Measurements from ENCODE around the gene HOXA9. TPM values are rescaled to one million over a fixed set of nuclear protein-coding genes. Genes with fewer than 3 reads are reported as not detected.

HOXA9 gene
- total and polyA plus RNA-seq, 3 donors from 2014 or later = 0.25 to 1.0 (median 0.39) TPM

DNA sequence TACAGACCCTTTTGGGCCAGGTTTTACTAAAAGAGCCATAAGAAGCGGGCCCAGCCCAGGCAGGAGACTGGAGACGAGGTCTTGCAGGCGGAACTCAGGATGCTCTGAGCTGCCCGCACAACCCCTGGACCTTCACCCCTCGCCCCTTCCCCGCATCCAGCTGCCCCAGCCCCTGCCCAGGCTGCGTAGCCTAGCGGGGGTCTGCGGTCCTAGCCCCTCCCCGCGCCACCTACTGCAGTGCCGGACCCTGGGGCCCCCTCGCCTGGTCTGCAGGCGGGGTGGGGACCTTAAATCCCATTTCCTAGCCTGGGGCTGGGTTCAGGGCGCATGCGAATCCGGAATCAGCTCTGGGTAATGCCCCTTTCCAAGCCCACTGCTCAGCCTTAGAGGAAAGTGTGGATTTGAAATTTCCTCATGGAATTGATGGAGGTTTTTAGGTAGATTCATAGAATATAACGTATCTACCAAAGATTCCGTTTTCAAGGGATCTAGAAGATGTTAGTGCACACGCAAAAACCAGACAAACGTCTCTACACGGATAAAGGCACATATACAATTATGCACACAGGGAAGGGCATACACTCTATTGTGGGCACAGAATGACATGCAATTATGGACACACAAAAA is 12.4 kb downstream of the HOXA9 start:
- Histone ChIP-seq H3K36me3 (ENCODE audit: low read depth, missing control alignments) (no peaks in the 10 kb centered on the region), H3K9me3 (no peaks in the 10 kb centered on the region), H3K27me3 (peaks cover 14% of the 10 kb centered on the region), H3K27ac (no peak overlapping the region), H3K4me1 (peaks cover 7% of the 10 kb centered on the region), H3K4me3 (no peak overlapping the region)
- no peak for TF ChIP-seq POLR2A (IDR thresholded peaks at IDR 0.05)
- TF ChIP-seq, protein P1, sequence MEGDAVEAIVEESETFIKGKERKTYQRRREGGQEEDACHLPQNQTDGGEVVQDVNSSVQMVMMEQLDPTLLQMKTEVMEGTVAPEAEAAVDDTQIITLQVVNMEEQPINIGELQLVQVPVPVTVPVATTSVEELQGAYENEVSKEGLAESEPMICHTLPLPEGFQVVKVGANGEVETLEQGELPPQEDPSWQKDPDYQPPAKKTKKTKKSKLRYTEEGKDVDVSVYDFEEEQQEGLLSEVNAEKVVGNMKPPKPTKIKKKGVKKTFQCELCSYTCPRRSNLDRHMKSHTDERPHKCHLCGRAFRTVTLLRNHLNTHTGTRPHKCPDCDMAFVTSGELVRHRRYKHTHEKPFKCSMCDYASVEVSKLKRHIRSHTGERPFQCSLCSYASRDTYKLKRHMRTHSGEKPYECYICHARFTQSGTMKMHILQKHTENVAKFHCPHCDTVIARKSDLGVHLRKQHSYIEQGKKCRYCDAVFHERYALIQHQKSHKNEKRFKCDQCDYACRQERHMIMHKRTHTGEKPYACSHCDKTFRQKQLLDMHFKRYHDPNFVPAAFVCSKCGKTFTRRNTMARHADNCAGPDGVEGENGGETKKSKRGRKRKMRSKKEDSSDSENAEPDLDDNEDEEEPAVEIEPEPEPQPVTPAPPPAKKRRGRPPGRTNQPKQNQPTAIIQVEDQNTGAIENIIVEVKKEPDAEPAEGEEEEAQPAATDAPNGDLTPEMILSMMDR (IDR thresholded peaks at IDR 0.05) = no peak
- intact Hi-C loops (cut with DNase I; ENCODE audit: low total_unique reads) = no loop called here
- 24 to 56% methylated on average over 8 to 22 of the region's 22 CpGs for WGBS, 2 donors
- no peak for DNase-seq

DNA sequence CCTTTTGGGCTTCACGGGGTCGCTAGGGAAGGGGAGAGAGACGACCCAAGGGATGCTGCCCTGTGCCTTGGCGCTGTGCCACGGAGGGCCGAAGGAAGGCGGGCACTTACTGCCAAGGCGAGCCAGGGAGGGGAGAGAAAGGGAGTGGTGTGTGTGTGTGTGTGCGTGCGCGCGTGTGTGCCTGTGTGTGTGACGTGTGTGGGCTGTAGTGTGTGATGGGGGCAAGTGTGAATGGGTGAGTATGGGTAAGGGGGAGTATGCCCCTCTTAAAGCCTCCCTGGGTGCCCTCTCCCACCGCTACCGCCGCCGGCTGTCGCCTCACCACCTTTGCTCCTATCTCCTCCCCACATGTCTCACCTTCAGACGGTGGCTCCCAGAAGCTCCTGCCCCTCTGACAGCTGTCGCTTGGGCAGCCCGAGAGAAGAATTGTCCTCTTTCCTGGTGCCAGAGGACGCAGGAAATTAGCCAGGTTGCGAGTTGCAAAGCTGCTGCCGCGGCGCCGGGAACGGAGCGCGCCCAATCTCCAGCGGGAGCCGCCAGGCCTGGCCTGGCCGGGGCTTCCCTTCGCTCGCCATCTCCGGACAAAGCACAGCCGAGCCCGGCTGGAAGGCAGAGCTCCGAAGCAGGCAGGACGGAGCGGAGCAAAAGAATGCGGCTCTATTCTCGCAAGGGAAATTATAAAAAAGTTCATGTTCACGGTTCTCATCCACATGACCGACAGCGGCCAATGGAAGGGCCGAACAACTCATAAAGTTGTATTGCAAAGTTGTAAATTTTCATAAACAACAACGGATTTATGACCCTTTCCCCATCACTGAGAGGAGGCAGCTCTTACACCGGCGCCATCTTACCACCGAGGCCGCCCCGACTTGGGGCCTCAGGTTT is 13.2 kb downstream of the HOXA9 start, which contains the start of gene HOXA3:
Gene HOXA3, minus strand, starts transcription at position 653 of the 885 bp plus-strand sequence. CDS start 41,943 bp downstream, outside the sequence.
- H3K27me3 ChIP-seq = peaks cover 14% of the 10 kb centered on the region
- TF ChIP-seq POLR2A (IDR thresholded peaks at IDR 0.05) = no peak
- TF ChIP-seq, protein P1 (IDR thresholded peaks at IDR 0.05) = no peak
- H3K36me3 ChIP-seq (ENCODE audit: low read depth, missing control alignments) = no peaks in the 10 kb centered on the region
- H3K4me3 ChIP-seq = no peak within 1 kb of the TSS
- DNase-seq = peak; percentile 13
- H3K9me3 ChIP-seq = no peaks in the 10 kb centered on the region
- H3K4me1 ChIP-seq = peaks cover 7% of the 10 kb centered on the region
- WGBS, 2 donors = 2 to 5% methylated on average over 48 to 53 of the region's 53 CpGs
- H3K27ac ChIP-seq = no peak within 1 kb of the TSS
- intact Hi-C loops (cut with DNase I; ENCODE audit: low total_unique reads) = no loop called here

DNA sequence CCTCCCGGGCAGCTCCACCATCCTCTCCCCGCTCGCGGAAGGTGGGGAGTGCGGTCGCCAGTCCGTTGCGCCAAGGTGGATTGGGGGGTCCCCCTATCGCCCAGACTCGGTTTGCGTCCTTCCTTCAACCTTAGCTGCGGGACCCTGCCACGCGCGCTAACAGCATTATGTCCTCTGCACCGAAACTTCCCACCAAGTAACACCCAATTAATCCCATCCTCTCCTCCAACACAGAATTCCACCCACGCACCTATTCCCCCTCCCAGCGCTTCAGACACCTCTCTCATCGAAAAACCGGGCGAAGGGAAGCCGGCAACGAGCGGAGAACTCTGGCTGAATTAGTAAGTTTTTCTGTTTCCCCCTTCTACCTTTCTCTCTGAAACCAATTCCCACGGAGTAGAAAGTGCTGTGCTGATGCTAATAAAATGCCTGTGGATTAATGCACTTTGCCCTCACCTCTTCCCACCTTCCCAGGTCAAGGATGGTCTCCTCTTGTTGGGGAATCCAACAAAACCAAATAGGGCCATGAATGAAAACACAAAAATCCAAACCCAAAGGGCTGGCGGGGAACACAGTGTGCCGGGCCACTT is 13.9 kb downstream of the HOXA9 start:
- no peaks in the 10 kb centered on the region for H3K9me3 ChIP-seq
- peaks cover 7% of the 10 kb centered on the region for H3K4me1 ChIP-seq
- TF ChIP-seq POLR2A (IDR thresholded peaks at IDR 0.05) = no peak
- TF ChIP-seq, protein P1 (IDR thresholded peaks at IDR 0.05) = no peak
- WGBS, 2 donors = 4 to 6% methylated on average over 27 of the region's 27 CpGs
- H3K36me3 ChIP-seq (ENCODE audit: low read depth, missing control alignments) = no peaks in the 10 kb centered on the region
- peaks cover 14% of the 10 kb centered on the region for H3K27me3 ChIP-seq
- H3K4me3 ChIP-seq = peak overlapping the region in 1 of 2 donors; percentile 21
- DNase-seq = peak; percentile 11
- intact Hi-C loops (cut with DNase I; ENCODE audit: low total_unique reads) = no loop called here
- H3K27ac ChIP-seq = no peak overlapping the region

GRCh38 chr7:27150568-27151340 is 14.6 kb downstream of the HOXA9 start:
- Histone ChIP-seq H3K27me3 (peaks cover 9% of the 10 kb centered on the region), H3K36me3 (ENCODE audit: low read depth, missing control alignments) (no peaks in the 10 kb centered on the region), H3K9me3 (no peaks in the 10 kb centered on the region), H3K4me1 (peaks cover 7% of the 10 kb centered on the region), H3K27ac (no peak overlapping the region), H3K4me3 (peak overlapping the region in 1 of 2 donors; percentile 21)
- DNase-seq = peak; percentile 73
- TF ChIP-seq, protein P1 (IDR thresholded peaks at IDR 0.05) = peak; percentile 42 to 75 (median 71)
- TF ChIP-seq POLR2A (IDR thresholded peaks at IDR 0.05) = no peak
- WGBS, 2 donors = 2 to 3% methylated on average over 26 to 58 of the region's 58 CpGs
- intact Hi-C loops (cut with DNase I; ENCODE audit: low total_unique reads) = no loop called here

All from testis (tissue), 3 donors.